Lower lobe of right lung (tissue), 2 donors: Measurements from ENCODE around the gene TM2D3. TPM values are rescaled to one million over a fixed set of nuclear protein-coding genes. Genes with fewer than 3 reads are reported as not detected.

Experiments
- ATAC-seq, 2 donors: fragments of 200-7000 bp; cut with Tn5 transposase; one replicate each; pipeline ENCODE4 v1.9.1; 2020 to 2022; ENCODE audit warnings: mild to moderate bottlenecking in 2 of 2, moderate library complexity in 2 of 2
- DNase-seq: peaks from one replicate; pipeline ENCODE4 v3.0.0-alpha.2; 2020
- H3K27ac ChIP-seq: fragments of 200-600 bp; one replicate; pipeline ENCODE4 v1.8.0; 2022
- H3K27me3 ChIP-seq: fragments of 200-600 bp; one replicate; pipeline ENCODE4 v1.8.0; 2022; ENCODE audit warnings: low read depth
- H3K36me3 ChIP-seq: fragments of 200-600 bp; one replicate; pipeline ENCODE4 v1.8.0; 2022; ENCODE audit warnings: mild to moderate bottlenecking
- H3K4me1 ChIP-seq: fragments of 200-600 bp; one replicate; pipeline ENCODE4 v1.8.0; 2022
- H3K4me3 ChIP-seq: fragments of 200-600 bp; one replicate; pipeline ENCODE4 v1.8.0; 2022; ENCODE audit warnings: mild to moderate bottlenecking
- H3K9me3 ChIP-seq: fragments of 200-600 bp; one replicate; pipeline ENCODE4 v1.8.0; 2022
- CTCF ChIP-seq: fragments of 200-600 bp; IDR thresholded peaks from one replicate; pipeline ENCODE4 v1.8.0; 2022; ENCODE audit warnings: antibody characterized with exemption, mild to moderate bottlenecking
- intact Hi-C: fragments of 100-400 bp; cut with DNase I; formaldehyde crosslinking; loops from one replicate; pipeline ENCODE4 v1.11.0; 2022
- long read RNA-seq: library from polyadenylated mRNA; unstranded; transcript quantifications from one replicate; pipeline ENCODE4 v2.0.0, GENCODE V29; 2021
- total RNA-seq: library from RNA; stranded (reverse); fragmentation: NEBNext Ultra II Directional; extraction: Animal tissue kit (Norgen Biotek cat#: 25700); gene quantifications from one replicate; pipeline ENCODE4 v1.2.1, GENCODE V29; 2021
- donor health status: DM: no; HTN: yes; CAD: no; lungs with severe emphysema.

TM2D3 gene
- 49.2 TPM for total RNA-seq
- long read RNA-seq, transcript TM2D3-202 (5 exons, 1,329 nt): major isoform, 37 of 53 reads
- long read RNA-seq, partial matches to known transcripts: 1 of 53 reads
- long read RNA-seq, other reads (novel, unspliced or antisense): 5 of 53 reads

- H3K4me1 ChIP-seq: peaks cover 35% of the 10 kb centered on the region
- peak within 1 kb of the TSS; percentile 85 for H3K4me3 ChIP-seq
- ATAC-seq (peak; percentile 99), DNase-seq (peak; percentile 97)
- peak; percentile 87 for TF ChIP-seq CTCF
- no peaks in the 10 kb centered on the region for H3K9me3 ChIP-seq
- intact Hi-C loops: loop anchor here (10.0 kb wide), 1 partner anchor 357 kb away; the partner anchor contains the start of gene SNRPA1
- H3K27ac ChIP-seq: peak within 1 kb of the TSS; percentile 98
- H3K36me3 ChIP-seq: peaks cover 39% of the 10 kb centered on the region
- no peaks in the 10 kb centered on the region for H3K27me3 ChIP-seq
These were observed at the start of gene TM2D3 for GRCh38 chr15:101652098-101652785. Gene TM2D3, minus strand, starts transcription at chr15:101652381. Its CDS starts 20 bp downstream, at chr15:101652361.

GRCh38 chr15:101698314-101698713, 46.1 kb upstream of the TM2D3 start:
- Histone ChIP-seq H3K9me3 (no peaks in the 10 kb centered on the region), H3K36me3 (peaks cover 96% of the 10 kb centered on the region), H3K4me3 (no peak overlapping the region), H3K4me1 (no peaks in the 10 kb centered on the region), H3K27ac (no peak overlapping the region), H3K27me3 (no peaks in the 10 kb centered on the region)
- ATAC-seq (no peak), DNase-seq (no peak)
- intact Hi-C loops: no loop called here
- no peak for TF ChIP-seq CTCF

- H3K27me3 ChIP-seq: no peaks in the 10 kb centered on the region
- H3K4me3 ChIP-seq: no peak overlapping the region
- peaks cover 90% of the 10 kb centered on the region for H3K36me3 ChIP-seq
- DNase-seq (no peak), ATAC-seq (no peak)
- no peak for TF ChIP-seq CTCF
- H3K27ac ChIP-seq: no peak overlapping the region
- H3K9me3 ChIP-seq: no peaks in the 10 kb centered on the region
- H3K4me1 ChIP-seq: no peaks in the 10 kb centered on the region
- intact Hi-C loops: no loop called here
These were observed 45.3 kb upstream of the TM2D3 start for GRCh38 chr15:101697488-101697887.

- no peak for ATAC-seq
- Histone ChIP-seq H3K4me1 (no peaks in the 10 kb centered on the region), H3K9me3 (no peaks in the 10 kb centered on the region), H3K27ac (no peak overlapping the region), H3K27me3 (no peaks in the 10 kb centered on the region), H3K4me3 (no peak overlapping the region), H3K36me3 (peaks cover 86% of the 10 kb centered on the region)
- intact Hi-C loops: no loop called here
- no peak for TF ChIP-seq CTCF
- no peak for DNase-seq
These were observed 44.6 kb upstream of the TM2D3 start for GRCh38 chr15:101696829-101697228.

- Histone ChIP-seq H3K27me3 (no peaks in the 10 kb centered on the region), H3K4me3 (no peak overlapping the region), H3K9me3 (no peaks in the 10 kb centered on the region), H3K27ac (no peak overlapping the region), H3K36me3 (peaks cover 73% of the 10 kb centered on the region), H3K4me1 (no peaks in the 10 kb centered on the region)
- intact Hi-C loops: no loop called here
- DNase-seq: no peak
- no peak for ATAC-seq
- no peak for TF ChIP-seq CTCF
These were observed 42.1 kb upstream of the TM2D3 start for GRCh38 chr15:101694261-101694660.
